Measurements from ENCODE around the gene EEF1B2.

DNA sequence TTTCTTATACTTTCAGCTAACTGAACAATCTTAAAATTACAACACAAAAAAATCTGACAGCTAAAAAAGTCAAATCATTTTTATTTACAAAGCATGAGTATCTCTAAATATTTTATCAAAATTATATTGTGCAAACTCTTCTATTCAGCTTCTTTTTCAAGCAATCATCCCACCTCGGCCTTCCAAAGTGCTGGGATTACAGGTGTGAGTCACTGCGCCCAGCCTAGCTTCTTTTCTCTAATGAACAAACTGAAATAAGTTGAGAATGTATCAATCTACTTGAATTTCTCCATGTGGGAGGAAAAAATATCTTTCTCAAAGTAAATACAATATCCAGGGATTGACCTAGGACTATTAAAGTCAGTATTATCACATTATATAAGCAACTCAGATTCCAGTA is 15.3 kb upstream of the EEF1B2 start:
- no peak for TF ChIP-seq POLR2A (IDR thresholded peaks at IDR 0.05; ENCODE audit: low read length)
- TF ChIP-seq GATA1 (IDR thresholded peaks at IDR 0.05; ENCODE audit: low read depth, low read length) = no peak
